Glutamatergic neuron (in vitro differentiated cells): ENCODE measurements around the gene HTT. TPM values are rescaled to one million over a fixed set of nuclear protein-coding genes. Genes with fewer than 3 reads are reported as not detected.

Experiments used
- DNase-seq: peaks from one replicate; pipeline ENCODE4 v3.0.0; 2022
- H3K27ac Mint-ChIP-seq: one replicate; pipeline ENCODE4 v1.8.0; 2020; ENCODE audit warnings: mild to moderate bottlenecking, mixed read lengths, inconsistent platforms; ENCODE audit not compliant: unreplicated experiment
- H3K27me3 Mint-ChIP-seq: one replicate; pipeline ENCODE4 v1.8.0; 2020; ENCODE audit warnings: mild to moderate bottlenecking, moderate library complexity, mixed read lengths, inconsistent platforms; ENCODE audit not compliant: unreplicated experiment
- H3K36me3 Mint-ChIP-seq: one replicate; pipeline ENCODE4 v1.8.0; 2020; ENCODE audit warnings: mild to moderate bottlenecking, mixed read lengths, inconsistent platforms; ENCODE audit not compliant: unreplicated experiment
- H3K4me1 Mint-ChIP-seq: one replicate; pipeline ENCODE4 v1.8.0; 2020; ENCODE audit warnings: mild to moderate bottlenecking, low read depth, mixed read lengths, inconsistent platforms; ENCODE audit not compliant: unreplicated experiment
- H3K4me3 Mint-ChIP-seq: one replicate; pipeline ENCODE4 v1.8.0; 2020; ENCODE audit warnings: mild to moderate bottlenecking, mixed read lengths, inconsistent platforms; ENCODE audit not compliant: unreplicated experiment
- H3K9me3 Mint-ChIP-seq: one replicate; pipeline ENCODE4 v1.8.0; 2020; ENCODE audit warnings: mild to moderate bottlenecking, moderate library complexity, mixed read lengths, inconsistent platforms; ENCODE audit not compliant: unreplicated experiment
- total RNA-seq: library from RNA; stranded (reverse); fragmentation: NEBNext Ultra II Directional; extraction: Animal tissue kit (Norgen Biotek cat#: 25700); gene quantifications from one replicate; pipeline ENCODE4 v1.2.1, GENCODE V29; 2021; ENCODE audit not compliant: unreplicated experiment
- TF ChIP-seq, protein P1 (sequence below): fragments of 200-600 bp; sonication (generic); IDR thresholded peaks from one replicate; pipeline ENCODE4 v1.5.0; 2021; ENCODE audit not compliant: partially characterized antibody, unreplicated experiment

Gene HTT
- total RNA-seq, 1 donor from 2014 or later: 107 TPM

- Mint-ChIP-seq H3K4me3 (no peak overlapping the region), H3K36me3 (peaks cover 21% of the 10 kb centered on the region), H3K27me3 (peaks cover 15% of the 10 kb centered on the region), H3K4me1 (peaks cover 5% of the 10 kb centered on the region), H3K27ac (no peak overlapping the region), H3K9me3 (peaks cover 10% of the 10 kb centered on the region)
- TF ChIP-seq, protein P1, sequence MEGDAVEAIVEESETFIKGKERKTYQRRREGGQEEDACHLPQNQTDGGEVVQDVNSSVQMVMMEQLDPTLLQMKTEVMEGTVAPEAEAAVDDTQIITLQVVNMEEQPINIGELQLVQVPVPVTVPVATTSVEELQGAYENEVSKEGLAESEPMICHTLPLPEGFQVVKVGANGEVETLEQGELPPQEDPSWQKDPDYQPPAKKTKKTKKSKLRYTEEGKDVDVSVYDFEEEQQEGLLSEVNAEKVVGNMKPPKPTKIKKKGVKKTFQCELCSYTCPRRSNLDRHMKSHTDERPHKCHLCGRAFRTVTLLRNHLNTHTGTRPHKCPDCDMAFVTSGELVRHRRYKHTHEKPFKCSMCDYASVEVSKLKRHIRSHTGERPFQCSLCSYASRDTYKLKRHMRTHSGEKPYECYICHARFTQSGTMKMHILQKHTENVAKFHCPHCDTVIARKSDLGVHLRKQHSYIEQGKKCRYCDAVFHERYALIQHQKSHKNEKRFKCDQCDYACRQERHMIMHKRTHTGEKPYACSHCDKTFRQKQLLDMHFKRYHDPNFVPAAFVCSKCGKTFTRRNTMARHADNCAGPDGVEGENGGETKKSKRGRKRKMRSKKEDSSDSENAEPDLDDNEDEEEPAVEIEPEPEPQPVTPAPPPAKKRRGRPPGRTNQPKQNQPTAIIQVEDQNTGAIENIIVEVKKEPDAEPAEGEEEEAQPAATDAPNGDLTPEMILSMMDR: no peak
- no peak for DNase-seq
These were observed 155.5 kb downstream of the HTT start for GRCh38 chr4:3229964-3230363.

DNA sequence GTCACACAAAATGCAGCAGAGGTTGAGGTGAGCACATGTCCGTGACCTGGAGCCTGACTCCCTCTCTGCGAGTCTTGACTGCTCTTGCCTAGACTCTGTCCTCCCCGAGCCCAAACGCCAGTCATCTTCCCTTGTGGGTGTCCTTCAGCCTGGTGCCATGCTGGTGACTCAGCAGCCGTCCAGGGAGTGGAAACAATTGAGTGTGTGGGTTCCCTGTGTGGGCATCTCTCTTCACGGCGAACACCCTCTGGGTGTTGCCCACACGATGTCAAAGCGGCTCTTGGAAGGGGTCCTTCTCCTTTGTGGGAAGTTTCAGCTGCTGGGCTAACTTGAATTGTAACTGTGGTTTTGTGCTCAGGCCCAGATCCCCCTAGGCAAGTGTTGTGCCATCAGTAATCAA is 157.0 kb downstream of the HTT start:
- H3K4me3 Mint-ChIP-seq: no peak overlapping the region
- peaks cover 16% of the 10 kb centered on the region for H3K36me3 Mint-ChIP-seq
- DNase-seq: no peak
- peaks cover 10% of the 10 kb centered on the region for H3K9me3 Mint-ChIP-seq
- peaks cover 5% of the 10 kb centered on the region for H3K4me1 Mint-ChIP-seq
- H3K27ac Mint-ChIP-seq: no peak overlapping the region
- peaks cover 13% of the 10 kb centered on the region for H3K27me3 Mint-ChIP-seq
- TF ChIP-seq, protein P1: no peak

DNA sequence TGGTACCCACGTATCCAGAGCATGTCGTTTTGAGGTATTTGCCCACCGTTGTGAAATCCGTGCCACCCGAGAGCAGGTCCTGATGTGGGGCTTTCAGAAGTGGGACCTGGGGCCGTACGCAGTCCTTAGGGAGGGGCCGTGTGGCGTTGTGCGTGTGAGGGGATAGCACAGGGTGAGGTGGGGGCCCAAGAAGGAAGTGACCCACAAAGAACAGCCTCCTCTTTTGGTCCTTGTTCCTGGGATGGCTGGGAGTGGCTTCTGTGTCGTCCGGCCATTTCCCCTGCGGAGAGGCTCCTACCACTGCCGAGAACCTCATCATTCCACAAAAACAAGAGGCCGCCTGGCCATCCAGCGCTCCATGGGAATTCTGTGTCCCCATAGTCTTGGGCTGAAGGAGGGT is 157.5 kb downstream of the HTT start:
- Mint-ChIP-seq H3K4me1 (peaks cover 5% of the 10 kb centered on the region), H3K9me3 (peaks cover 10% of the 10 kb centered on the region), H3K27ac (no peak overlapping the region), H3K27me3 (peaks cover 13% of the 10 kb centered on the region), H3K36me3 (peaks cover 16% of the 10 kb centered on the region), H3K4me3 (no peak overlapping the region)
- TF ChIP-seq, protein P1: no peak
- DNase-seq: no peak

GRCh38 chr4:3232871-3233271 is 158.4 kb downstream of the HTT start:
- TF ChIP-seq, protein P1: no peak
- Mint-ChIP-seq H3K36me3 (peaks cover 16% of the 10 kb centered on the region), H3K27me3 (peaks cover 13% of the 10 kb centered on the region), H3K27ac (no peak overlapping the region), H3K4me3 (no peak overlapping the region), H3K9me3 (peaks cover 14% of the 10 kb centered on the region), H3K4me1 (peaks cover 9% of the 10 kb centered on the region)
- DNase-seq: no peak

DNA sequence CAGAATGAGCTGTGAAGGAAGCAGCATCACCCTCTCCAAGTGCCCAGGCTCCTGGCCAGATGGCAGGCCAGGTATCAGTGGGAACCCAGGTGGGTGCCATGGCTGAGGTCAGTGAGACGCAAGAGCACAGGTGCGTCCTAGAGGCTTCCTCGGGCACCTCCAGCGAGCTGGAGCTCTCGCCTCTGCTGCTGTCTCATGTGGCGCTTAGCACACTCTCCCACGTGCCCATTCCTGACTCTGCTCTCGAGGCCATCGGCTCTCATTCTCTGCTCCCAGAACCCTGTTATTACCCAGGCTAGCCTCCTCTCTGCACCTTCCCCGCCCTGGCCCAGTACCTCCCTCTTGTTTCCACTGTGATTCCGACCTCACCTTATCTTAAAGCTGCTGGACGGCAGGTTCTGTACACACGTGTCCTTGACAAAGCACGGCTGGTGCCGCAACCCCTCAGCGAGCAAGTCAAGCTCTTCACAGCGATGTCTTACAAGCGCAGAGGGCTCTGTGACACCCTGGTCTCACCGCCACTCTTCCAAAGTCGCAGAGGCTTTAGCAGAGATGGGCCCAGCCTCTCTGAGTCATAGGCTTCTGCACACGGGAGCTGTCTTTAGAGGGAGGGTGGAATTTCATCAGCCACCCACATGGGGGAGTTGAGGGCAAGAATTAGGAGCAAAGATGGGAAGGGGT is 159.1 kb downstream of the HTT start:
- Mint-ChIP-seq H3K36me3 (peaks cover 16% of the 10 kb centered on the region), H3K4me3 (no peak overlapping the region), H3K4me1 (peaks cover 9% of the 10 kb centered on the region), H3K27me3 (peaks cover 13% of the 10 kb centered on the region), H3K9me3 (peaks cover 14% of the 10 kb centered on the region), H3K27ac (no peak overlapping the region)
- no peak for DNase-seq
- TF ChIP-seq, protein P1: no peak
